SU-DHL-6 (cell line): ENCODE results near the gene HMCN2.

Source experiments
- H2AFZ ChIP-seq: fragments of 200-600 bp; sonication (generic); 2 replicates; pipeline ENCODE4 v1.6.1; 2014; ENCODE audit warnings: low read depth, mild to moderate bottlenecking, moderate library complexity, mixed read lengths, antibody characterized with exemption, low read length; ENCODE audit not compliant: severe bottlenecking
- H3F3A ChIP-seq: fragments of 200-600 bp; shearing (Covaris generic); 2 replicates; pipeline ENCODE4 v1.6.0; 2016; ENCODE audit warnings: antibody characterized with exemption, mild to moderate bottlenecking; ENCODE audit not compliant: insufficient read depth
- H3K27ac ChIP-seq: fragments of 200-600 bp; sonication (generic); 2 replicates; pipeline ENCODE4 v1.5.1; 2016; ENCODE audit warnings: low read depth, mild to moderate bottlenecking, low read length, moderate library complexity, mixed read lengths
- H3K27me3 ChIP-seq: fragments of 200-600 bp; sonication (generic), shearing (Covaris generic); 2 replicates; pipeline ENCODE4 v1.6.0; 2014; ENCODE audit warnings: mild to moderate bottlenecking, low read length
- H3K36me3 ChIP-seq: fragments of 200-600 bp; sonication (generic); 2 replicates; pipeline ENCODE4 v1.6.1; 2014; ENCODE audit warnings: mild to moderate bottlenecking, low read length, mixed read lengths
- H3K4me2 ChIP-seq: fragments of 300-600, 200-600 bp; shearing (Covaris generic), sonication (generic); 2 replicates; pipeline ENCODE4 v1.6.0; 2014; ENCODE audit warnings: low read length, low read depth, mild to moderate bottlenecking; ENCODE audit not compliant: poor library complexity, severe bottlenecking
- H3K4me3 ChIP-seq: fragments of 200-600 bp; sonication (generic); 2 replicates; pipeline ENCODE4 v1.5.1; 2014; ENCODE audit warnings: antibody characterized with exemption, low read length, mild to moderate bottlenecking, mixed read lengths; ENCODE audit not compliant: insufficient read depth, poor library complexity, severe bottlenecking
- H3K79me2 ChIP-seq: fragments of 200-600 bp; sonication (generic); 2 replicates; pipeline ENCODE4 v1.6.1; 2014; ENCODE audit warnings: mild to moderate bottlenecking, low read length, moderate library complexity; ENCODE audit not compliant: insufficient read depth
- H3K9ac ChIP-seq: fragments of 200-600 bp; sonication (generic); 2 replicates; pipeline ENCODE4 v1.7.0; 2014; ENCODE audit warnings: mild to moderate bottlenecking, low read length
- H3K9me2 ChIP-seq: fragments of 200-600 bp; sonication (generic); replicated peaks from 2 replicates; pipeline ENCODE4 v1.6.1; 2014; ENCODE audit warnings: low read length; ENCODE audit not compliant: insufficient read depth
- H3K9me3 ChIP-seq: fragments of 200-600 bp; sonication (generic); 2 replicates; pipeline ENCODE4 v1.6.1; 2014; ENCODE audit warnings: low read length, mixed read lengths; ENCODE audit not compliant: insufficient read depth
- H4K20me1 ChIP-seq: fragments of 200-600 bp; sonication (generic); 2 replicates; pipeline ENCODE4 v1.6.1; 2014; ENCODE audit warnings: low read depth, mild to moderate bottlenecking, antibody characterized with exemption, low read length, moderate library complexity, mixed read lengths
- CTCF ChIP-seq: fragments of 200-600 bp; sonication (generic); IDR thresholded peaks from one replicate; pipeline ENCODE4 v1.5.1; 2017; ENCODE audit warnings: antibody characterized with exemption, mild to moderate bottlenecking, low read length, moderate library complexity; ENCODE audit not compliant: insufficient read depth, poor library complexity, severe bottlenecking
- EZH2phosphoT487 ChIP-seq: fragments of 200-600 bp; sonication (generic), shearing (Covaris generic); conservative IDR thresholded peaks from 2 replicates; pipeline ENCODE4 v1.6.1; 2018; ENCODE audit warnings: mild to moderate bottlenecking, antibody characterized with exemption, low read length, moderate library complexity, mixed read lengths

HMCN2 gene

GRCh38 chr9:130461731-130462130 lies 196.2 kb downstream of the HMCN2 start:
- no peak overlapping the region for H3K4me3 ChIP-seq
- H3F3A ChIP-seq, result no peaks in the 10 kb centered on the region
- H3K27ac ChIP-seq, result no peak overlapping the region
- no peak overlapping the region for H3K4me2 ChIP-seq
- H2AFZ ChIP-seq, result no peak overlapping the region
- H3K9me2 ChIP-seq, result no peaks in the 10 kb centered on the region
- no peaks in the 10 kb centered on the region for H4K20me1 ChIP-seq
- TF ChIP-seq CTCF (no peak), EZH2phosphoT487 (no peak)
- H3K9me3 ChIP-seq, result no peaks in the 10 kb centered on the region
- H3K36me3 ChIP-seq, result no peaks in the 10 kb centered on the region
- H3K79me2 ChIP-seq, result no peaks in the 10 kb centered on the region
- no peaks in the 10 kb centered on the region for H3K27me3 ChIP-seq
- peak overlapping the region; percentile 13; the same call in 1 of the 2 replicates for H3K9ac ChIP-seq

GRCh38 chr9:130462685-130463540 lies 197.4 kb downstream of the HMCN2 start:
- no peaks in the 10 kb centered on the region for H3K27me3 ChIP-seq
- no peak overlapping the region for H3K9ac ChIP-seq
- no peaks in the 10 kb centered on the region for H3F3A ChIP-seq
- no peaks in the 10 kb centered on the region for H3K79me2 ChIP-seq
- H3K9me2 ChIP-seq, result no peaks in the 10 kb centered on the region
- TF ChIP-seq EZH2phosphoT487, result no peak
- no peak for TF ChIP-seq CTCF
- no peaks in the 10 kb centered on the region for H4K20me1 ChIP-seq
- H3K4me2 ChIP-seq, result no peak overlapping the region
- no peak overlapping the region for H3K27ac ChIP-seq
- no peak overlapping the region for H3K4me3 ChIP-seq
- no peak overlapping the region for H2AFZ ChIP-seq
- no peaks in the 10 kb centered on the region for H3K9me3 ChIP-seq
- no peaks in the 10 kb centered on the region for H3K36me3 ChIP-seq

- TF ChIP-seq EZH2phosphoT487 (no peak), CTCF (no peak)
- Histone ChIP-seq H3K79me2 (no peaks in the 10 kb centered on the region), H3K9me2 (no peaks in the 10 kb centered on the region), H4K20me1 (no peaks in the 10 kb centered on the region), H3K27ac (no peak overlapping the region), H3K9me3 (no peaks in the 10 kb centered on the region), H3K36me3 (no peaks in the 10 kb centered on the region), H3K4me3 (no peak overlapping the region), H3K27me3 (no peaks in the 10 kb centered on the region), H3K4me2 (no peak overlapping the region), H3F3A (no peaks in the 10 kb centered on the region), H3K9ac (no peak overlapping the region), H2AFZ (no peak overlapping the region)
These were observed 198.5 kb downstream of the HMCN2 start for GRCh38 chr9:130463763-130464745.
